ENCODE data around the gene OR10H5. TPM values are rescaled to one million over a fixed set of nuclear protein-coding genes. Genes with fewer than 3 reads are reported as not detected.

Gene OR10H5
- total and polyA plus RNA-seq, 2 of the 13 experiments (the other 11 are each of a cell fraction or from before 2014, with no cell fraction given) = not detected

GRCh38 chr19:15836330-15837220 lies 49.1 kb downstream of the OR10H5 start (continued):
- TF ChIP-seq LRRFIP1 (CRISPR knock-in tag; conservative IDR thresholded peaks at IDR 0.05) = no peak
- peak; percentile 82 for TF ChIP-seq ZNF687 (CRISPR knock-in tag; IDR thresholded peaks at IDR 0.05)
- TF ChIP-seq ZNF569 (CRISPR knock-in tag; IDR thresholded peaks at IDR 0.05; ENCODE audit: borderline replicate concordance) = peak; percentile 71; the same call in 1 of the 2 replicates
- 0 out of 3 replicates have a peak, but pooled peaks have one; percentile 27 for TF ChIP-seq MXI1 (IDR thresholded peaks at IDR 0.05; ENCODE audit: borderline replicate concordance, low read depth, low read length)
- no peak for TF ChIP-seq ZNF17 (CRISPR knock-in tag; IDR thresholded peaks at IDR 0.05)
- TF ChIP-seq YEATS2 (CRISPR knock-in tag; IDR thresholded peaks at IDR 0.05; ENCODE audit: borderline replicate concordance) = peak; percentile 36; the same call in 1 of the 2 replicates
- TF ChIP-seq SMARCE1 (IDR thresholded peaks at IDR 0.05; ENCODE audit: borderline replicate concordance) = no peak
- TF ChIP-seq PAXIP1 (CRISPR knock-in tag; conservative IDR thresholded peaks at IDR 0.05) = 0 out of 2 replicates have a peak, but pooled peaks have one; percentile 15
- TF ChIP-seq RBFOX2 (IDR thresholded peaks at IDR 0.05; ENCODE audit: low read depth, low read length) = peak; percentile 89
- peak; percentile 86; the same call in 1 of the 2 replicates for TF ChIP-seq ZNF333 (CRISPR knock-in tag; IDR thresholded peaks at IDR 0.05; ENCODE audit: borderline replicate concordance)
- TF ChIP-seq PRPF4 (IDR thresholded peaks at IDR 0.05; ENCODE audit: low read depth, low read length, poor library complexity, severe bottlenecking) = peak; percentile 27
- no peak for TF ChIP-seq PRMT3 (CRISPR knock-in tag; IDR thresholded peaks at IDR 0.05; ENCODE audit: borderline replicate concordance, low read depth)
- peak; percentile 95 for TF ChIP-seq GABPB1 (CRISPR knock-in tag; IDR thresholded peaks at IDR 0.05)
- 0 out of 2 replicates have a peak, but pooled peaks have one; percentile 34 for TF ChIP-seq TFE3 (CRISPR knock-in tag; IDR thresholded peaks at IDR 0.05)
- TF ChIP-seq PPARG (CRISPR knock-in tag; conservative IDR thresholded peaks at IDR 0.05) = no peak
